ENCODE results near the gene PGLYRP2. TPM values are rescaled to one million over a fixed set of nuclear protein-coding genes. Genes with fewer than 3 reads are reported as not detected.

PGLYRP2 gene
- total and polyA plus RNA-seq, 2 of the 13 experiments (the other 11 are each of a cell fraction or from before 2014, with no cell fraction given) = 0.04 to 1.0 TPM

GRCh38 chr19:15424121-15424520, 55.2 kb downstream of the PGLYRP2 start:
- H3K36me3 ChIP-seq (replicated peaks in 1 of 2; ENCODE audit: control insufficient read depth in 1 of 2, insufficient read depth in 2 of 2, low read length in 2 of 2) = peaks cover 31 to 42% of the 10 kb centered on the region in 2 experiments; a peak in 4 of 5 replicates
- no peak overlapping the region for H3K27ac ChIP-seq (ENCODE audit: extremely low read length, insufficient read depth, low read length)
- POLR2A ChIA-PET = interaction anchor here (0.6 kb wide), 1 partner anchor 19 kb away, joined by 3 read pairs; no protein-coding TSS in a partner anchor
- no peak overlapping the region for H2AFZ ChIP-seq (ENCODE audit: low read length)
- H4K20me1 ChIP-seq (ENCODE audit: insufficient read depth, low read length) = no peaks in the 10 kb centered on the region
- no peaks in the 10 kb centered on the region for H3K4me1 ChIP-seq (ENCODE audit: insufficient read depth, low read length)
- ATAC-seq (no peak), FAIRE-seq (no peak), DNase-seq (ENCODE audit: low spot score) (no peak)
- in situ Hi-C loops (cut with HindIII; ENCODE audit: extremely low pct_ligation_motif_present, low pct_unique_long_range_greater_than_20kb) (loop anchor here (10.0 kb wide), 1 partner anchor 131 kb away; no protein-coding TSS in a partner anchor), intact Hi-C loops (cut with micrococcal nuclease; ENCODE audit: unreplicated experiment) (no loop called here)
- no peak overlapping the region for H3K4me3 ChIP-seq (replicated peaks in 1 of 3; ENCODE audit: insufficient read depth in 1 of 3, low read depth in 2 of 3, low read length in 3 of 3)
- H3K9ac ChIP-seq (ENCODE audit: insufficient read depth, low read depth, low read length) = no peak overlapping the region
- H3K4me2 ChIP-seq (ENCODE audit: low read depth, low read length) = no peak overlapping the region
- CTCF ChIA-PET (ENCODE audit: low intra/inter-chr PET ratio, low total read pairs) = no interaction called here
- no TSS peak for BruUV-seq (replicated peaks)
- TF ChIP-seq ZNF577 (CRISPR knock-in tag; IDR thresholded peaks at IDR 0.05; ENCODE audit: borderline replicate concordance, low read depth) (no peak), CAMTA2 (CRISPR knock-in tag; IDR thresholded peaks at IDR 0.05; ENCODE audit: borderline replicate concordance) (no peak), ZNF780A (CRISPR knock-in tag; IDR thresholded peaks at IDR 0.05) (no peak), FUBP1 (CRISPR knock-in tag; IDR thresholded peaks at IDR 0.05; ENCODE audit: borderline replicate concordance) (no peak), GTF2F1 (IDR thresholded peaks at IDR 0.05; ENCODE audit: low read length) (no peak), ZFAT (CRISPR knock-in tag; conservative IDR thresholded peaks at IDR 0.05) (no peak), ZFYVE20 (CRISPR knock-in tag; IDR thresholded peaks at IDR 0.05; ENCODE audit: borderline replicate concordance, low read depth) (no peak), NRL (CRISPR knock-in tag; IDR thresholded peaks at IDR 0.05; ENCODE audit: borderline replicate concordance) (no peak), ZNF17 (CRISPR knock-in tag; IDR thresholded peaks at IDR 0.05) (no peak), ARNT (IDR thresholded peaks at IDR 0.05) (no peak)
- H3K79me2 ChIP-seq (ENCODE audit: insufficient read depth, low read length) = peaks cover 3% of the 10 kb centered on the region
- no peaks in the 10 kb centered on the region; a peak in 1 of 5 replicates for H3K27me3 ChIP-seq (ENCODE audit: control insufficient read depth in 1 of 2, insufficient read depth in 2 of 2, low read length in 2 of 2)
- no peaks in the 10 kb centered on the region; the same call in 1 of the 2 replicates for H3K9me3 ChIP-seq (ENCODE audit: low read length)
- WGBS (ENCODE audit: low lambda C conversion rate) = 96% methylated on average over 12 of the region's 13 CpGs
